Panc1 (cell line): ENCODE results near the gene EQTN. TPM values are rescaled to one million over a fixed set of nuclear protein-coding genes. Genes with fewer than 3 reads are reported as not detected.

Experiments used
- ATAC-seq: fragments of 200-7000 bp; cut with Tn5 transposase; 2 replicates; pipeline ENCODE4 v1.9.1; 2020; ENCODE audit warnings: mild to moderate bottlenecking, moderate library complexity
- BruUV-seq: library from RNA; stranded (reverse); fragments of 400-500 nt; replicated peaks from 2 replicates; lab custom pipeline; 2021; lab: Mats Ljungman, UMichigan
- CTCF ChIA-PET: fragments of 300-600 bp; sonication (Branson Sonifier 250); formaldehyde crosslinking; loops from one replicate; lab custom pipeline; 2022; ENCODE audit warnings: antibody characterized with exemption; lab: Charles Lee
- POLR2A ChIA-PET: fragments of 300-600 bp; sonication (Branson Sonifier 250); formaldehyde crosslinking; loops from one replicate; lab custom pipeline; 2022; ENCODE audit warnings: antibody characterized with exemption; lab: Charles Lee
- DNase-seq: peaks from one replicate; pipeline ENCODE4 v3.0.0-alpha.2; 2010; ENCODE audit warnings: low read depth, low spot score
- H3K27ac ChIP-seq: 2 replicates; pipeline ENCODE4 v1.5.1; 2011; ENCODE audit warnings: mild to moderate bottlenecking, low read length, inconsistent platforms
- H3K27me3 ChIP-seq: fragments of 200-500 bp; sonication (Bioruptor generic); 2 replicates; pipeline ENCODE4 v1.6.0; 2014; ENCODE audit warnings: low read length, inconsistent platforms; ENCODE audit not compliant: control insufficient read depth, insufficient read depth
- H3K36me3 ChIP-seq: fragments of 200-500 bp; sonication (Bioruptor generic); 2 replicates; pipeline ENCODE4 v1.5.1; 2014; ENCODE audit warnings: inconsistent platforms, mild to moderate bottlenecking, low read length, moderate library complexity; ENCODE audit not compliant: control insufficient read depth, insufficient read depth
- H3K4me1 ChIP-seq: 2 replicates; pipeline ENCODE4 v1.5.1; 2011; ENCODE audit warnings: inconsistent platforms, mild to moderate bottlenecking, low read length, moderate library complexity; ENCODE audit not compliant: control insufficient read depth, insufficient read depth
- H3K4me3 ChIP-seq, 2 experiments: 2 replicates each; pipeline ENCODE4 v1.5.1; 2011 to 2012; ENCODE audit warnings: low read depth in 2 of 2, low read length in 2 of 2, mild to moderate bottlenecking in 2 of 2, inconsistent platforms in 1 of 2, moderate library complexity in 1 of 2
- H3K9me3 ChIP-seq: fragments of 200-500 bp; sonication (Bioruptor generic); 2 replicates; pipeline ENCODE4 v1.5.1; 2014; ENCODE audit warnings: low read depth, mild to moderate bottlenecking, inconsistent platforms, low read length, moderate library complexity; ENCODE audit not compliant: control insufficient read depth, insufficient read depth
- POLR2AphosphoS5 ChIP-seq: IDR thresholded peaks from 2 replicates; pipeline ENCODE4 v1.6.1; 2012; ENCODE audit warnings: mild to moderate bottlenecking, low read depth, low read length, moderate library complexity
- SIN3A ChIP-seq: IDR thresholded peaks from 2 replicates; pipeline ENCODE4 v1.6.1; 2012; ENCODE audit warnings: low read depth, mild to moderate bottlenecking, low read length, moderate library complexity, borderline replicate concordance; ENCODE audit not compliant: insufficient read depth
- TCF7L2 ChIP-seq: IDR thresholded peaks from 2 replicates; pipeline ENCODE4 v1.6.1; 2011; ENCODE audit warnings: mild to moderate bottlenecking, low read depth, low read length, inconsistent platforms
- in situ Hi-C: cut with HindIII; loops from 2 replicates; pipeline ENCODE4 v1.10.0; 2016; ENCODE audit warnings: low sequenced_read_pairs, low pct_unique_long_range_greater_than_20kb
- intact Hi-C: fragments of 100-400 bp; cut with micrococcal nuclease; formaldehyde crosslinking; loops from one replicate; pipeline ENCODE4 v1.10.0; 2022; ENCODE audit not compliant: unreplicated experiment
- total RNA-seq: library from RNA; stranded (reverse); gene quantifications from one replicate; pipeline ENCODE4 v1.2.1, GENCODE V29; 2021; ENCODE audit not compliant: unreplicated experiment
- TF ChIP-seq, protein P1 (sequence below): fragments of 450-650 bp; IDR thresholded peaks from 2 replicates; pipeline ENCODE4 v1.5.1; 2017; ENCODE audit warnings: mild to moderate bottlenecking
- TF ChIP-seq, protein P2 (sequence below), 2 experiments: IDR thresholded peaks; 2 replicates each; pipeline ENCODE4 v1.6.1; 2011 to 2012; ENCODE audit warnings: low read depth in 2 of 2, control low read depth in 1 of 2, low read length in 1 of 2, mild to moderate bottlenecking in 1 of 2, moderate library complexity in 1 of 2; ENCODE audit not compliant: insufficient read depth in 1 of 2

The EQTN gene
- total RNA-seq, 1 experiment from 2014 or later, result not detected

DNA sequence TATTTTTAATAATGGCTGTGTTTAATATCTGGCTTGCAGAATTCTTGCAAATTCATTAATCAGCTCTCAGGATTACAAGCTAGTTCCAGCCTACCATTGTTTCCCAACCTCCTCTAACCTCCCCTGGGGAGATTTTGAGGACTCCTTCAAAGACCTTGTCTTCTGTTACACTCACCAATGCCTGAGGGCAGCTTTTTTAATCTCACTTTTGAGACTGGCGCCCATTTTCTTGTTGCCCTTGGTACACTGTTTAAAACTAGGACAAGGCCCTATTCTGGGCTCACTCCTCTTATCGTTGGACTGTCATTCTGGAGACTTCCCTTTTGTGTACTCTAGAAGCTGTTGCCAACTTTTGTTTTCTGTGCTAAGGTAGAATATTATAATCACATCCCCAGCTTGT, 13.6 kb upstream of the EQTN start:
- TF ChIP-seq TCF7L2, result no peak
- no peak for TF ChIP-seq SIN3A
- TF ChIP-seq POLR2AphosphoS5, result no peak
- TF ChIP-seq, protein P1, sequence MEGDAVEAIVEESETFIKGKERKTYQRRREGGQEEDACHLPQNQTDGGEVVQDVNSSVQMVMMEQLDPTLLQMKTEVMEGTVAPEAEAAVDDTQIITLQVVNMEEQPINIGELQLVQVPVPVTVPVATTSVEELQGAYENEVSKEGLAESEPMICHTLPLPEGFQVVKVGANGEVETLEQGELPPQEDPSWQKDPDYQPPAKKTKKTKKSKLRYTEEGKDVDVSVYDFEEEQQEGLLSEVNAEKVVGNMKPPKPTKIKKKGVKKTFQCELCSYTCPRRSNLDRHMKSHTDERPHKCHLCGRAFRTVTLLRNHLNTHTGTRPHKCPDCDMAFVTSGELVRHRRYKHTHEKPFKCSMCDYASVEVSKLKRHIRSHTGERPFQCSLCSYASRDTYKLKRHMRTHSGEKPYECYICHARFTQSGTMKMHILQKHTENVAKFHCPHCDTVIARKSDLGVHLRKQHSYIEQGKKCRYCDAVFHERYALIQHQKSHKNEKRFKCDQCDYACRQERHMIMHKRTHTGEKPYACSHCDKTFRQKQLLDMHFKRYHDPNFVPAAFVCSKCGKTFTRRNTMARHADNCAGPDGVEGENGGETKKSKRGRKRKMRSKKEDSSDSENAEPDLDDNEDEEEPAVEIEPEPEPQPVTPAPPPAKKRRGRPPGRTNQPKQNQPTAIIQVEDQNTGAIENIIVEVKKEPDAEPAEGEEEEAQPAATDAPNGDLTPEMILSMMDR, result no peak
- TF ChIP-seq, protein P2, sequence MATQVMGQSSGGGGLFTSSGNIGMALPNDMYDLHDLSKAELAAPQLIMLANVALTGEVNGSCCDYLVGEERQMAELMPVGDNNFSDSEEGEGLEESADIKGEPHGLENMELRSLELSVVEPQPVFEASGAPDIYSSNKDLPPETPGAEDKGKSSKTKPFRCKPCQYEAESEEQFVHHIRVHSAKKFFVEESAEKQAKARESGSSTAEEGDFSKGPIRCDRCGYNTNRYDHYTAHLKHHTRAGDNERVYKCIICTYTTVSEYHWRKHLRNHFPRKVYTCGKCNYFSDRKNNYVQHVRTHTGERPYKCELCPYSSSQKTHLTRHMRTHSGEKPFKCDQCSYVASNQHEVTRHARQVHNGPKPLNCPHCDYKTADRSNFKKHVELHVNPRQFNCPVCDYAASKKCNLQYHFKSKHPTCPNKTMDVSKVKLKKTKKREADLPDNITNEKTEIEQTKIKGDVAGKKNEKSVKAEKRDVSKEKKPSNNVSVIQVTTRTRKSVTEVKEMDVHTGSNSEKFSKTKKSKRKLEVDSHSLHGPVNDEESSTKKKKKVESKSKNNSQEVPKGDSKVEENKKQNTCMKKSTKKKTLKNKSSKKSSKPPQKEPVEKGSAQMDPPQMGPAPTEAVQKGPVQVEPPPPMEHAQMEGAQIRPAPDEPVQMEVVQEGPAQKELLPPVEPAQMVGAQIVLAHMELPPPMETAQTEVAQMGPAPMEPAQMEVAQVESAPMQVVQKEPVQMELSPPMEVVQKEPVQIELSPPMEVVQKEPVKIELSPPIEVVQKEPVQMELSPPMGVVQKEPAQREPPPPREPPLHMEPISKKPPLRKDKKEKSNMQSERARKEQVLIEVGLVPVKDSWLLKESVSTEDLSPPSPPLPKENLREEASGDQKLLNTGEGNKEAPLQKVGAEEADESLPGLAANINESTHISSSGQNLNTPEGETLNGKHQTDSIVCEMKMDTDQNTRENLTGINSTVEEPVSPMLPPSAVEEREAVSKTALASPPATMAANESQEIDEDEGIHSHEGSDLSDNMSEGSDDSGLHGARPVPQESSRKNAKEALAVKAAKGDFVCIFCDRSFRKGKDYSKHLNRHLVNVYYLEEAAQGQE (IDR thresholded peaks at IDR 0.05; ENCODE audit: insufficient read depth in 1 of 2, low read depth in 2 of 2, low read length in 1 of 2), result no peak
- Histone ChIP-seq H3K27ac (no peak overlapping the region), H3K27me3 (no peaks in the 10 kb centered on the region), H3K4me3 (no peak overlapping the region), H3K4me1 (no peaks in the 10 kb centered on the region), H3K9me3 (no peaks in the 10 kb centered on the region), H3K36me3 (no peaks in the 10 kb centered on the region)
- BruUV-seq, result no TSS peak
- intact Hi-C loops, result no loop called here
- ChIA-PET CTCF (no interaction called here), POLR2A (no interaction called here)
- DNase-seq (no peak), ATAC-seq (no peak)
- in situ Hi-C loops, result no loop called here

DNA sequence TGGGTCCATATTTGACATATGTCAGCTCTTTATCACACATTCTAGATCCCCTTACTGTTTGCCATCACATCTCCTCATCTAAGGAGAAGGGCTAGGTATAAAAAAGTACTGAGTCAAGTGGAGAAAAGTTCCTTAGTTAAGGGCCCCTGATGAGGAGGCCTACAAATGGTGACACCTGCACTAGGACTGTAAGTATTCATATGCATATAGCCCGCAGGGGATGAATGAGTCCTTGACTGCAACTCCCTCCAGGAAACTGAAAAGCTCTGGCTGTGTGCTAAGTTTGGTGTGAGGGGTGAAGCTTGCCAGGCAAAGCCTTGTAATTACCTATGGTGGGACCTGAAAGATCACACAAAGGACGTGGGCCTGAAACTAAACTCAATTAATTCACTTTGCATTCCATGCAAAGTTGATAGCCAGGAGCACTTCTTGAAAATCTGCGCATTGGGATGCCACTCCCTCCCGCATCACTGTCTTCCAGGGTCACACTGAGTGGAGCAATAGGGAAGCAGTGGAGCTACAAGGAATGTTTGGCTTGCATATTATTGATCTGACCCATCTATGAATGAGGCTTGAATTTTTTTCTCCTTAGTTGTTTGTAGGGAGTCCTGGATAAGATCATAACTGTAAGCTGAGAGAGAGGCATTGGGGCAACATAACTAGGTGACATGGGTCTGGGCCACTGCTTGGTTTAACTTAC, 11.9 kb upstream of the EQTN start:
- CTCF ChIA-PET, result no interaction called here
- intact Hi-C loops (no loop called here), in situ Hi-C loops (no loop called here)
- Histone ChIP-seq H3K27ac (no peak overlapping the region), H3K9me3 (no peaks in the 10 kb centered on the region), H3K4me3 (no peak overlapping the region), H3K4me1 (no peaks in the 10 kb centered on the region), H3K36me3 (no peaks in the 10 kb centered on the region), H3K27me3 (no peaks in the 10 kb centered on the region)
- no peak for ATAC-seq
- BruUV-seq, result no TSS peak
- TF ChIP-seq TCF7L2, result no peak
- no peak for TF ChIP-seq SIN3A
- TF ChIP-seq, protein P1, result no peak
- TF ChIP-seq, protein P2 (IDR thresholded peaks at IDR 0.05; ENCODE audit: insufficient read depth in 1 of 2, low read depth in 2 of 2, low read length in 1 of 2), result no peak
- TF ChIP-seq POLR2AphosphoS5, result no peak
- POLR2A ChIA-PET, result no interaction called here
- no peak for DNase-seq
